Mesendoderm (in vitro differentiated cells): ENCODE data around the gene MRPL28. TPM values are rescaled to one million over a fixed set of nuclear protein-coding genes. Genes with fewer than 3 reads are reported as not detected.
"Not testable (repeated sequence)": the region's sequence is repeated elsewhere in the genome, so short reads cannot be mapped to it uniquely, and the experiment has no call there.

ENCODE experiments used
- DNase-seq: peaks from one replicate; pipeline ENCODE4 v3.0.0; 2013
- H2AK5ac ChIP-seq: 2 replicates; pipeline ENCODE4 v1.6.1; 2013; ENCODE audit warnings: low read length, inconsistent platforms
- H2BK120ac ChIP-seq: 2 replicates; pipeline ENCODE4 v1.6.1; 2013; ENCODE audit warnings: low read depth, mild to moderate bottlenecking, low read length, moderate library complexity, mixed read lengths
- H2BK15ac ChIP-seq: replicated peaks from 2 replicates; pipeline ENCODE4 v1.6.1; 2013; ENCODE audit warnings: low read depth, mild to moderate bottlenecking, moderate library complexity
- H2BK5ac ChIP-seq: 2 replicates; pipeline ENCODE4 v1.6.1; 2013; ENCODE audit warnings: low read length, inconsistent platforms
- H3K18ac ChIP-seq: 2 replicates; pipeline ENCODE4 v1.6.1; 2013; ENCODE audit warnings: mild to moderate bottlenecking, low read length, mixed read lengths
- H3K23ac ChIP-seq: one replicate; pipeline ENCODE4 v1.6.1; 2013; ENCODE audit warnings: low read length
- H3K27ac ChIP-seq: 2 replicates; pipeline ENCODE4 v1.5.1; 2013; ENCODE audit warnings: low read depth, mild to moderate bottlenecking, inconsistent platforms, low read length, moderate library complexity
- H3K27me3 ChIP-seq: 2 replicates; pipeline ENCODE4 v1.6.1; 2013; ENCODE audit warnings: low read length, control low read depth, mild to moderate bottlenecking, inconsistent platforms; ENCODE audit not compliant: insufficient read depth, poor library complexity
- H3K36me3 ChIP-seq: 2 replicates; pipeline ENCODE4 v1.6.1; 2013; ENCODE audit warnings: low read length, inconsistent platforms; ENCODE audit not compliant: control insufficient read depth, insufficient read depth
- H3K4ac ChIP-seq: one replicate; pipeline ENCODE4 v1.6.1; 2013; ENCODE audit warnings: low read depth, mild to moderate bottlenecking, low read length, moderate library complexity
- H3K4me1 ChIP-seq: 2 replicates; pipeline ENCODE4 v1.6.1; 2013; ENCODE audit warnings: low read depth, low read length, inconsistent platforms; ENCODE audit not compliant: control insufficient read depth
- H3K4me2 ChIP-seq: 2 replicates; pipeline ENCODE4 v1.6.1; 2013; ENCODE audit warnings: low read length
- H3K4me3 ChIP-seq: 2 replicates; pipeline ENCODE4 v1.5.1; 2013; ENCODE audit warnings: mild to moderate bottlenecking, low read length
- H3K56ac ChIP-seq: one replicate; pipeline ENCODE4 v1.6.1; 2013; ENCODE audit warnings: low read length
- H3K79me1 ChIP-seq: 2 replicates; pipeline ENCODE4 v1.6.1; 2013; ENCODE audit warnings: low read length, inconsistent platforms
- H3K79me2 ChIP-seq: 2 replicates; pipeline ENCODE4 v1.6.1; 2013; ENCODE audit warnings: mild to moderate bottlenecking, low read length; ENCODE audit not compliant: control insufficient read depth, insufficient read depth
- H3K9ac ChIP-seq: 2 replicates; pipeline ENCODE4 v1.6.1; 2013; ENCODE audit warnings: low read length, inconsistent platforms
- H4K5ac ChIP-seq: one replicate; pipeline ENCODE4 v1.6.1; 2013; ENCODE audit warnings: low read length
- H4K8ac ChIP-seq: one replicate; pipeline ENCODE4 v1.6.1; 2013; ENCODE audit warnings: low read depth, mild to moderate bottlenecking, control low read depth, low read length, moderate library complexity
- WGBS: extraction: QIAGEN DNeasy Blood & Tissue Kit; methylation state at CpG from one replicate; pipeline ENCODE4 v1.1.7; 2013; ENCODE audit warnings: low lambda C conversion rate, missing lambda C conversion rate; ENCODE audit not compliant: insufficient coverage; ENCODE audit errors: extremely low coverage; 5-methylcytosine and 5-hydroxymethylcytosine counted together
- polyA plus RNA-seq, 2 experiments: library from polyadenylated mRNA; stranded (reverse); fragments of 200-250 nt; gene quantifications; one replicate each; pipeline ENCODE4 v1.2.3, GENCODE V29; 2013

The MRPL28 gene
- polyA plus RNA-seq (2013, experiment 1 of 2), result 85.5 TPM
- polyA plus RNA-seq (2013, experiment 2 of 2), result 86.9 TPM

DNA sequence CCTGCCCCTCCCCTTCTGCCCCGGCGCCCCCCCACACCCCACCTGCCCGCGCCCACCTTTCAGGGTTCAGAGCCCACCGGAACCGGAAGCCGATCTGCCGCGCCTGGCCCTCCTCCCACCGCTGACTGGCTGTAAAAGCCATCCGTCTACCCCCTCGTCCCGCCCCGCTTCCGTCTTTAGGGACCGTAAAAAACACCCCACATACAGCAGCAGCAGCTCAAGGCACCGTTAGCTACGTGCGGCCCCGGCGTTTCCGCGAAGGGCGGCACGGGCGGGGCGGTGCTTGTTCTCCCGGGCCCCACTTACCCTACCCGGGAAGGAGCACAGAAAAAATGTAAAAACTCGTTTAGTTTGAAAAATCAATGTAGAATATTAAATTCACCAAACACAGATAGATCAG lies at the start of gene MRPL28:
Gene MRPL28 (minus strand): TSS at position 96 of the 400 bp plus-strand sequence. CDS start 320 bp downstream, outside the sequence.
- no peaks in the 10 kb centered on the region for H3K4me1 ChIP-seq
- no peaks in the 10 kb centered on the region for H3K27me3 ChIP-seq
- H3K36me3 ChIP-seq, result peaks cover 20% of the 10 kb centered on the region
- no peak within 1 kb of the TSS for H2AK5ac ChIP-seq
- H3K79me2 ChIP-seq, result peaks cover 2% of the 10 kb centered on the region
- peak within 1 kb of the TSS; percentile 6 for H3K27ac ChIP-seq
- H3K4me2 ChIP-seq, result peak within 1 kb of the TSS; percentile 85
- H3K56ac ChIP-seq, result peak within 1 kb of the TSS; percentile 78
- no CpG with 5 or more reads among the region's 30 CpGs for WGBS
- peaks cover 5% of the 10 kb centered on the region for H3K79me1 ChIP-seq
- no peak within 1 kb of the TSS for H2BK15ac ChIP-seq
- no peak within 1 kb of the TSS for H3K18ac ChIP-seq
- H4K5ac ChIP-seq, result no peak within 1 kb of the TSS
- H2BK120ac ChIP-seq, result no peak within 1 kb of the TSS
- H2BK5ac ChIP-seq, result no peak within 1 kb of the TSS
- peak within 1 kb of the TSS; percentile 34 for H3K4me3 ChIP-seq
- H3K9ac ChIP-seq, result peak within 1 kb of the TSS; percentile 75
- H3K4ac ChIP-seq, result no peak within 1 kb of the TSS
- H3K23ac ChIP-seq, result no peak within 1 kb of the TSS
- peak; percentile 97 for DNase-seq
- H4K8ac ChIP-seq, result no peak within 1 kb of the TSS

DNA sequence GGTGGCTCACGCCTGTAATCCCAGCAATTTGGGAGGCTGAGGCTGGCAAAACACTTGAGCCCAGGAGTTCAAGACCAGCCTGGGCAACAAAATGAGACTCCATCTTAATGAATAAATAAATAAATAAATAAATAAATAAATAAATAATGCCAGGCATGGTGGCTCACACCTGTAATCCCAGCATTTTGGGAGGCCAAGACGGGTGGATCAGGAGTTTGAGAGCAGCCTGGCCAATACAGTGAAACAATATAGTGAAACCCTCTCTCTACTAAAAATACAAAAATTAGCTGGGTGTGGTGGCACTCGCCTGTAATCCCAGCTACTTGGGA lies 44.8 kb upstream of the MRPL28 start:
- not testable (repeated sequence) for H3K18ac ChIP-seq, DNase-seq, H3K4me2 ChIP-seq, H4K8ac ChIP-seq, H3K27me3 ChIP-seq, H4K5ac ChIP-seq, H2BK5ac ChIP-seq, H2BK120ac ChIP-seq, H3K4me1 ChIP-seq, H2AK5ac ChIP-seq, H3K4me3 ChIP-seq, H3K4ac ChIP-seq, H3K27ac ChIP-seq, H3K79me2 ChIP-seq, H3K56ac ChIP-seq, H3K23ac ChIP-seq, H3K79me1 ChIP-seq, H3K9ac ChIP-seq, H3K36me3 ChIP-seq, H2BK15ac ChIP-seq
- WGBS, result no CpG with 5 or more reads among the region's 3 CpGs

DNA sequence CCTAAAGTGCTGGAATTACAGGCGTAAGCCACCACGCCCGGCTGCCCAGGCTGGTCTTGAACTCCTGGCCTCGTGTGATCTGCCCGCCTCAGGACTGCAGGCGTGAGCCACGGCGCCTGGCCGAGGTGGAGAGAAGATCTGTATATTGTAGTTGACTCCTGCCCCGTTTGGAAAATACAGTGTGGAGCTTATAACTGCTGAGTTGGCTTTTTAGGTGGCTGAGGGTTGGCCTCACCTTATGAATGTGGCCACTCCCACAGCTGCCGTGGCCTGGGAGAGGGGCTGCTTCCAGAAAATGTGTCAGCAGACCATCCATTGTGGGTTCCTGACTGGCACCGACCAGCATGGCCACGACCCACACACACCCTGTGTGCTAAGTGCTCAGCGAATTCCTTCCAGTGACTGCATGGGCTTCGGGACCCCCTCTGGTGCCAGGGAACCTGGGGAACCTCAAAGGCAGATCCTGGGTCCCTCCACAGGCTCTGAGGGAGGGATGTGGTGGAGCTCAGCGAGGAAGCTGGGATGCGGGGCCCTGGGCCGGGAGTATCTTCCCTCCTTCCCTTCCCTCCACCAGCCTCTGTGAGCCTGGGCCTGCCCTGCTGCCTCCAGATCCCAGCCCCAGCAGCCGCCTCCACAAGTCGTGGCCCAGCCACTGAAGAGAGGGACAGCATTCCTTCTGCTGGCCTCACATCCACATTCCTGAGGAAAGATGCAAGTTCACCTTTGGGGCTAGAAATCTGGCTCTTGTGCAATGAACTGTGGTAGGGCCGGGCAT lies 44.2 kb upstream of the MRPL28 start:
- no peak overlapping the region for H2AK5ac ChIP-seq

DNA sequence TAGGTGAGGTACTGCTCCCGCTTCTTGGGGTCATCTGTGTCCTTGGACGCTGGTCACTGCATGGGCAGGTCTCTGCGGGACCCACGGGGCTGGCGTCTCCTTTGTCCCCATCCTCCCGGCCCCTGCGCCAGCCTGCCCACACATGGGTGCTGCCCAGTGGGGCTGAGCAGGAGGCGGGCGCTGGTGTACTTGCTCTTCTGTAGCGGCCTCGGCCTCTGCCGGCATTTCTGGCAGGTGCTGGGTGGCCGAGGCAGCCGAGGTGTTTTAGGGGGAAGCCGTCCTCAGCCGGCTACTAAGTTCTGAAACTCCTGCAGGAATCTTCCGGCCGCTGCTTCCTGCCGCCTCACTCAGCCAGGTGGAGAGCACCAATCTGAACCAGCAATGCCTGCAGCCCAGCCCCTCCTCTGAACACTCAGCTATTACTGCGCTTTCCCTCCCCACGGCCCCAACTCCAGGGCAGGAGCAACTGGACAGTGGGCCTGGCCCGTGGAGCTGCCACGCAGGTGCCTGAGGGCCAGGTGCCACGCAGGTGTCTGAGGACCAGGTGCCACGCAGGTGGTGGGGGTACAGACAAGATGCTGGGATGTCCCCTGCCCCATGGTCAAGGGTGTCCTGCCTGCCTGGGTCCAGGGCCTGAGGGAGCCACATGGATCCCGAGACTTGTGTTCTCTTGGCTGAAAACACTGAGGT lies 41.4 kb upstream of the MRPL28 start:
- WGBS, result no CpG with 5 or more reads among the region's 26 CpGs

More for the DNA sequence above, 44.2 kb upstream of the MRPL28 start:
- Histone ChIP-seq H3K4me2 (no peak overlapping the region), H3K79me1 (no peaks in the 10 kb centered on the region), H3K23ac (no peak overlapping the region), H3K4ac (no peak overlapping the region), H4K8ac (no peak overlapping the region), H3K27ac (no peak overlapping the region), H4K5ac (no peak overlapping the region), H2BK15ac (no peak overlapping the region), H2BK120ac (no peak overlapping the region), H3K27me3 (no peaks in the 10 kb centered on the region), H3K4me1 (no peaks in the 10 kb centered on the region), H3K36me3 (no peaks in the 10 kb centered on the region), H3K9ac (no peak overlapping the region), H3K4me3 (no peak overlapping the region), H3K56ac (no peak overlapping the region), H3K18ac (no peak overlapping the region), H3K79me2 (no peaks in the 10 kb centered on the region), H2BK5ac (no peak overlapping the region)
- no peak for DNase-seq
- WGBS, result no CpG with 5 or more reads among the region's 21 CpGs

DNA sequence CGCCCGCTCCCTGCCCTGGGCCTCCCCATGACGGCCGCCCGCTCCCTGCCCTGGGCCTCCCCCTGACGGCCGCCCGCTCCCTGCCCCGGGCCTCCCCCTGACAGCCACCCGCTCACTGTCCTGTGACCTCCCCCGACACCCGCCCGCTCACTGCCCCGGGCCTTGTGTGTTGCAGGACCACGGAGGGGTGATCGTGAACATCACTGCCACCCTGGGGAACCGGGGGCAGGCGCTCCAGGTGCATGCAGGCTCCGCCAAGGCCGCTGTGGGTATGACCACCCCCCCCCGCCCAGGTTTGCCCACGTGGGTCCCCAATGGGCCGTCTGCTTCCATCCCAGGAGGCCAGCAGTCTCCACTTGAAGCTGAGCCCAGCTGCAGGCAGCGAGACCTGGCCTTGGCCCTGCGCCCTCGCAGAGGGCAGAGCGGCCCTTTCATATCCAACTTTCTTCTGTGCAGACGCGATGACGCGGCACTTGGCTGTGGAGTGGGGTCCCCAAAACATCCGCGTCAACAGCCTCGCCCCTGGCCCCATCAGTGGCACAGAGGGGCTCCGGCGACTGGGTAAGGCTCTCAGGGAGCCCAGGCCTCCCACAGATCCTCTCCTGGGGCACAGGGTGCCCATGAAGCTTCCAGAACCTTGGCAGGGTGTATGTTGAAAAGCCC lies 40.3 kb upstream of the MRPL28 start:
- no peaks in the 10 kb centered on the region for H3K36me3 ChIP-seq
- no peak overlapping the region for H2AK5ac ChIP-seq
- H3K4me1 ChIP-seq, result no peaks in the 10 kb centered on the region
- no peak overlapping the region for H3K18ac ChIP-seq
- no peaks in the 10 kb centered on the region for H3K79me1 ChIP-seq
- H3K27me3 ChIP-seq, result no peaks in the 10 kb centered on the region
- H3K9ac ChIP-seq, result no peak overlapping the region
- DNase-seq, result no peak
- no peak overlapping the region for H2BK5ac ChIP-seq
- H3K79me2 ChIP-seq, result no peaks in the 10 kb centered on the region
- no CpG with 5 or more reads among the region's 36 CpGs for WGBS
- H2BK15ac ChIP-seq, result no peak overlapping the region
- no peak overlapping the region for H3K56ac ChIP-seq
- no peak overlapping the region for H4K8ac ChIP-seq
- no peak overlapping the region for H3K23ac ChIP-seq
- no peak overlapping the region for H3K4ac ChIP-seq
- no peak overlapping the region for H2BK120ac ChIP-seq
- no peak overlapping the region for H3K4me3 ChIP-seq
- H4K5ac ChIP-seq, result no peak overlapping the region
- no peak overlapping the region for H3K27ac ChIP-seq
- no peak overlapping the region for H3K4me2 ChIP-seq

More for the DNA sequence above, 41.4 kb upstream of the MRPL28 start:
- Histone ChIP-seq H2BK5ac (no peak overlapping the region), H2AK5ac (no peak overlapping the region), H3K23ac (no peak overlapping the region), H2BK120ac (no peak overlapping the region), H3K9ac (no peak overlapping the region), H3K4me3 (no peak overlapping the region), H3K56ac (no peak overlapping the region), H4K5ac (no peak overlapping the region), H4K8ac (no peak overlapping the region), H3K27me3 (no peaks in the 10 kb centered on the region), H3K27ac (no peak overlapping the region), H3K18ac (no peak overlapping the region), H3K4ac (no peak overlapping the region), H3K36me3 (no peaks in the 10 kb centered on the region), H3K79me2 (no peaks in the 10 kb centered on the region), H3K4me2 (no peak overlapping the region), H3K79me1 (no peaks in the 10 kb centered on the region), H2BK15ac (no peak overlapping the region), H3K4me1 (no peaks in the 10 kb centered on the region)
- DNase-seq, result no peak
